Measurements from ENCODE around the gene COL4A4. TPM values are rescaled to one million over a fixed set of nuclear protein-coding genes. Genes with fewer than 3 reads are reported as not detected.
A peak's percentile ranks its signal among the peaks of the same experiment; 100 is the strongest.

COL4A4 gene
- total and polyA plus RNA-seq, 2 experiments from 2014 or later = 0.47 to 3.0 TPM

- Histone ChIP-seq H3K9me3 (ENCODE audit: low read depth) (no peaks in the 10 kb centered on the region), H3K27me3 (no peaks in the 10 kb centered on the region), H2AFZ (no peak overlapping the region), H3K9me2 (replicated peaks; ENCODE audit: insufficient read depth) (no peaks in the 10 kb centered on the region), H3K27ac (no peak overlapping the region), H3K79me2 (no peaks in the 10 kb centered on the region), H3K4me2 (no peak overlapping the region), H3K36me3 (replicated peaks; ENCODE audit: insufficient read depth, low read depth) (no peaks in the 10 kb centered on the region), H3K4me1 (ENCODE audit: insufficient read depth) (no peaks in the 10 kb centered on the region), H4K20me1 (ENCODE audit: insufficient read depth, poor library complexity, severe bottlenecking) (no peaks in the 10 kb centered on the region), H3K4me3 (no peak overlapping the region)
- DNase-seq (ENCODE audit: low spot score) = no peak
- TF ChIP-seq EZH2phosphoT487 (IDR thresholded peaks at IDR 0.05; ENCODE audit: low read depth, severe bottlenecking, unreplicated experiment) (no peak), EZH2 (IDR thresholded peaks at IDR 0.05; ENCODE audit: borderline replicate concordance) (no peak)
- TF ChIP-seq, protein P1, sequence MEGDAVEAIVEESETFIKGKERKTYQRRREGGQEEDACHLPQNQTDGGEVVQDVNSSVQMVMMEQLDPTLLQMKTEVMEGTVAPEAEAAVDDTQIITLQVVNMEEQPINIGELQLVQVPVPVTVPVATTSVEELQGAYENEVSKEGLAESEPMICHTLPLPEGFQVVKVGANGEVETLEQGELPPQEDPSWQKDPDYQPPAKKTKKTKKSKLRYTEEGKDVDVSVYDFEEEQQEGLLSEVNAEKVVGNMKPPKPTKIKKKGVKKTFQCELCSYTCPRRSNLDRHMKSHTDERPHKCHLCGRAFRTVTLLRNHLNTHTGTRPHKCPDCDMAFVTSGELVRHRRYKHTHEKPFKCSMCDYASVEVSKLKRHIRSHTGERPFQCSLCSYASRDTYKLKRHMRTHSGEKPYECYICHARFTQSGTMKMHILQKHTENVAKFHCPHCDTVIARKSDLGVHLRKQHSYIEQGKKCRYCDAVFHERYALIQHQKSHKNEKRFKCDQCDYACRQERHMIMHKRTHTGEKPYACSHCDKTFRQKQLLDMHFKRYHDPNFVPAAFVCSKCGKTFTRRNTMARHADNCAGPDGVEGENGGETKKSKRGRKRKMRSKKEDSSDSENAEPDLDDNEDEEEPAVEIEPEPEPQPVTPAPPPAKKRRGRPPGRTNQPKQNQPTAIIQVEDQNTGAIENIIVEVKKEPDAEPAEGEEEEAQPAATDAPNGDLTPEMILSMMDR (IDR thresholded peaks at IDR 0.05; ENCODE audit: poor library complexity) = no peak
- WGBS (ENCODE audit: low lambda C conversion rate, missing lambda C conversion rate) = 75% methylated on average over 2 of the region's 2 CpGs
Measured at GRCh38 chr2:227194219-227194618, 30.2 kb upstream of the COL4A4 start.

GRCh38 chr2:227192491-227192890, 28.5 kb upstream of the COL4A4 start:
- Histone ChIP-seq H3K27me3 (no peaks in the 10 kb centered on the region), H4K20me1 (ENCODE audit: insufficient read depth, poor library complexity, severe bottlenecking) (no peaks in the 10 kb centered on the region), H2AFZ (no peak overlapping the region), H3K27ac (no peak overlapping the region), H3K4me2 (no peak overlapping the region), H3K4me3 (no peak overlapping the region), H3K4me1 (ENCODE audit: insufficient read depth) (no peaks in the 10 kb centered on the region), H3K36me3 (replicated peaks; ENCODE audit: insufficient read depth, low read depth) (no peaks in the 10 kb centered on the region), H3K79me2 (no peaks in the 10 kb centered on the region), H3K9me3 (ENCODE audit: low read depth) (no peaks in the 10 kb centered on the region), H3K9me2 (replicated peaks; ENCODE audit: insufficient read depth) (no peaks in the 10 kb centered on the region)
- 95% methylated on average over 3 of the region's 3 CpGs for WGBS (ENCODE audit: low lambda C conversion rate, missing lambda C conversion rate)
- DNase-seq (ENCODE audit: low spot score) = no peak
- TF ChIP-seq, protein P1 (IDR thresholded peaks at IDR 0.05; ENCODE audit: poor library complexity) = no peak
- no peak for TF ChIP-seq EZH2 (IDR thresholded peaks at IDR 0.05; ENCODE audit: borderline replicate concordance)
- TF ChIP-seq EZH2phosphoT487 (IDR thresholded peaks at IDR 0.05; ENCODE audit: low read depth, severe bottlenecking, unreplicated experiment) = no peak

GRCh38 chr2:227191367-227191766, 27.4 kb upstream of the COL4A4 start:
- no peaks in the 10 kb centered on the region for H3K9me3 ChIP-seq (ENCODE audit: low read depth)
- H4K20me1 ChIP-seq (ENCODE audit: insufficient read depth, poor library complexity, severe bottlenecking) = no peaks in the 10 kb centered on the region
- no peak overlapping the region for H3K27ac ChIP-seq
- H3K27me3 ChIP-seq = no peaks in the 10 kb centered on the region
- no peak overlapping the region for H2AFZ ChIP-seq
- H3K36me3 ChIP-seq (replicated peaks; ENCODE audit: insufficient read depth, low read depth) = no peaks in the 10 kb centered on the region
- DNase-seq (ENCODE audit: low spot score) = no peak
- 36% methylated on average over 3 of the region's 3 CpGs for WGBS (ENCODE audit: low lambda C conversion rate, missing lambda C conversion rate)
- H3K4me1 ChIP-seq (ENCODE audit: insufficient read depth) = no peaks in the 10 kb centered on the region
- TF ChIP-seq, protein P1 (IDR thresholded peaks at IDR 0.05; ENCODE audit: poor library complexity) = no peak
- TF ChIP-seq EZH2phosphoT487 (IDR thresholded peaks at IDR 0.05; ENCODE audit: low read depth, severe bottlenecking, unreplicated experiment) = no peak
- TF ChIP-seq EZH2 (IDR thresholded peaks at IDR 0.05; ENCODE audit: borderline replicate concordance) = no peak
- no peaks in the 10 kb centered on the region for H3K9me2 ChIP-seq (replicated peaks; ENCODE audit: insufficient read depth)
- H3K4me2 ChIP-seq = no peak overlapping the region
- no peak overlapping the region for H3K4me3 ChIP-seq
- H3K79me2 ChIP-seq = no peaks in the 10 kb centered on the region

DNA sequence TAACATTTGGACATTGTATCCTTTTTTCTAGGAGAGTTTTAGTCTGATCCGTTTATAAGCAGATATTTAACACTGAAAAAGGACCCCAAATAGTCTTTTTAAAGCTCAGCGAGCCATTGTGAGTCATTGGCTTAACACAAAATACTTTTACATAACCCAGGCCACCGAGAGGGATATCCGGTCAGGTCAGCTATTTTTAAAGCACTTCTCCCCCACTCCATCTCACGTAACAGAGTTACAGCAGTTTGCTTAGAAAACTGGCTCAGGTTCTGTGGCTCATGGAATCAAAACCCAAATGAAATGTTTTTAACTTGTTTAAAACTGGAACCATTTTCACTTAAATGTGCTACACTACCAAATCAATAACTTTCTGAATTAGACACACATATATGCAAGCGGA, 24.3 kb upstream of the COL4A4 start:
- peak; percentile 22 for DNase-seq (ENCODE audit: low spot score)
- H3K9me3 ChIP-seq (ENCODE audit: low read depth) = no peaks in the 10 kb centered on the region
- TF ChIP-seq EZH2 (IDR thresholded peaks at IDR 0.05; ENCODE audit: borderline replicate concordance) = no peak
- TF ChIP-seq, protein P1 (IDR thresholded peaks at IDR 0.05; ENCODE audit: poor library complexity) = no peak
- no peak for TF ChIP-seq EZH2phosphoT487 (IDR thresholded peaks at IDR 0.05; ENCODE audit: low read depth, severe bottlenecking, unreplicated experiment)
- WGBS (ENCODE audit: low lambda C conversion rate, missing lambda C conversion rate) = 42% methylated on average over 6 of the region's 6 CpGs
- H2AFZ ChIP-seq = no peak overlapping the region
- H3K27ac ChIP-seq = no peak overlapping the region
- no peak overlapping the region for H3K4me2 ChIP-seq
- H3K27me3 ChIP-seq = no peaks in the 10 kb centered on the region
- no peaks in the 10 kb centered on the region for H3K9me2 ChIP-seq (replicated peaks; ENCODE audit: insufficient read depth)
- H3K79me2 ChIP-seq = no peaks in the 10 kb centered on the region
- no peaks in the 10 kb centered on the region for H3K36me3 ChIP-seq (replicated peaks; ENCODE audit: insufficient read depth, low read depth)
- no peaks in the 10 kb centered on the region for H3K4me1 ChIP-seq (ENCODE audit: insufficient read depth)
- H4K20me1 ChIP-seq (ENCODE audit: insufficient read depth, poor library complexity, severe bottlenecking) = no peaks in the 10 kb centered on the region
- no peak overlapping the region for H3K4me3 ChIP-seq
